ENCODE results near the gene REST.

- TF ChIP-seq POLR2AphosphoS5 (IDR thresholded peaks at IDR 0.05; ENCODE audit: low read depth, low read length) (no peak), TAF1 (IDR thresholded peaks at IDR 0.05; ENCODE audit: borderline replicate concordance, insufficient read depth, low read length) (no peak)
Observed at GRCh38 chr4:56861360-56861759, 46.3 kb upstream of the REST start.
